ENCODE data around the gene CSNK2A3.

Gene CSNK2A3

DNA sequence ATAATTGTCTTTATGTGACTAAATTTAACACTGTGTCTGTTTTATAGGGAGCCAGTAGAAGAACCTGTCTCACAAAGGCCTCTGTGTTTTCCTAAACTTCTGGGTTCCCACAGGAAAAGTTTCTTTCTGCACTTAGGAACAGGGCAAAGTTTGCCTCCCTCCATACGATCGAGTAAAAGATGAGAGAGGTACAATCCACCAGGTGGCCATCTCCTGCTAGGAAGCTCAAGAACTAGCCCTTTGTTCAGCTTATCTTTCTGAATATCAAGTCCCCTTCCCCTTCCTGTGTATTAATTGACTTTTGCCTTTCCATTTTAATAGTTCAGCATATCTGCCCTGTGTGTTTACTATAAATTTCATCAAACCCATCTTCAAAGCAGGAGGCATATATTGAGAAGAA lies 18.0 kb downstream of the CSNK2A3 start:
- DNase-seq (ENCODE audit: low read depth in 2 of 2): no peak

DNA sequence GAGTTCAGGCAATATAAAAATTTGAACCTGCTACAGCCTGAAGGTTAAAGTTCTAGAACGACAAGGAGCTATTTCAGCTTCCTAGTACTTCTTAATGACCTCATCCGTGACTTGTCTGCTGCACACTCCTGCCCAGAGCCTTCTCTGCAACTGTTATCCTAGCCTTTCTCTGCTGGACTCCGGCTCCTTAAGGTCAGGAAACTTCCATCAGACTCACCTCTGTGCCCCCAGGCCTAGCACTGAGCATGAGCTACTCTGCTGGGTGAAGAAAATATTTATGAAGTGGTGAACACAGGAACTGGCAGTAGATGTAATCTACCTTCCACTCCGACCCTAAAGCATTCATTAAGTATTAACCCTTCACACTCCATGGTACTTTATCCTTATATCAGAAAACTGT lies 18.4 kb downstream of the CSNK2A3 start:
- DNase-seq (ENCODE audit: low read depth in 2 of 2): no peak

DNA sequence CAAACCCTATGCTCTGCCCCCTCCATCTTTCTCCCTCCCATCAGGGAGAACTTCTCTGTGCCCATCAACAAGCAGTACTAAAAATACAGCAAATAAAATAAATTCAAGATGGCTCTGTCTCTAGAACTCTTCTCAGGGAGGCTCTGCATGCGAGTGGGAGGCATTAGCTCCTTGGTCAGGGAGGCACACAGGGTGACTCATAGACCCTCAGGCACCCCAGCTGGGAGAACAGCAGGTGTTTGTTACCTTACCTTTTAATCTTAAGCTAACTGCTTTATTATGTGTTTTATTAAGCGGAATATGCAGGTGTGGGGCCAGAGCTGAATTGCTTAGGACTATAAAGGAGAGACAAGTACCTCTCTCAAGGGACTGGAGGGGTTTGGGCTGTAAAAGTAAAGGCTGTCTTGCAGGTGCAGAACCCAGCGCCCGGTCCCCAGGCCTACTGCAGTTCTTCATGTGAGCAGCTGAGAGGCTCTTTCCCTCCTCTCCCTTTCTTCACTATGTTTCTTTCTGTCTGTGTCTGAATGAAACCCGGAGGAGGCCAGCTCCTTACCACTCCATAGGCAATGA lies 20.8 kb downstream of the CSNK2A3 start:
- no peak for DNase-seq (ENCODE audit: low read depth in 2 of 2)

DNA sequence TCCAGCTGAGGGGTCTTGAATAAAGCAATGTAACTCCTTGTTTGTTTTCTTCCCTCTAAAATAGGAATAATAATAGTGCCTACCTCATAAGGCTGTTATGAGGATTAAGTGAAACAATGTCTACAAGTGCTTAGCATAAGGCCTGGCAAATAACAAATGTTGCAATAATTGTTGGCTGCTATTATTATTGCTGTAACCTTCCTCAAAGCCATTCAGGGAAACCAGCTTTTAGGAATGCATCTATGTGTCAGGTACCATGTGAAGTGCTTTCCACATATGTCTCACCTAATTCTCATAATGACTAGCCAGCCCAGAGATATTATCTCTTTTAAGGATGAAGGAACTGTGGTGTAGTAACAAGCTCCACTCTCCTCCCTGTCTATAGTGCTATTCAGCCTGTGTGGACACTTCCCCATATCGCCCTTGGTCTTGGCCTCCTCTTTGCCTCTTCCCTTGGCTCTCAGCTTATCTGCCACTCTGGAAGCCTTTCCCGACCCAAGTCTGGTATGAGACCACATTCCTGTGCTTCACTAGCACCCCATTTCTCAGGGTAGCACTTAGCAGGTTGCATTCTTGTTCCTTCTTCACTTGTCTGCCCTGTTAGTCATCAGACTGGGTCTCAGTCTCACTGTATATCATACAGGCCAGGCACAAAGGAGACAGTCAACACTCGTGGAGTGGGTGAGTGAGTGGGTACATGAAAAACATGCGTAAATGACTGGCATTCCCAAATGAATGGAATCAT lies 23.8 kb downstream of the CSNK2A3 start:
- DNase-seq (ENCODE audit: low read depth in 2 of 2): no peak

DNA sequence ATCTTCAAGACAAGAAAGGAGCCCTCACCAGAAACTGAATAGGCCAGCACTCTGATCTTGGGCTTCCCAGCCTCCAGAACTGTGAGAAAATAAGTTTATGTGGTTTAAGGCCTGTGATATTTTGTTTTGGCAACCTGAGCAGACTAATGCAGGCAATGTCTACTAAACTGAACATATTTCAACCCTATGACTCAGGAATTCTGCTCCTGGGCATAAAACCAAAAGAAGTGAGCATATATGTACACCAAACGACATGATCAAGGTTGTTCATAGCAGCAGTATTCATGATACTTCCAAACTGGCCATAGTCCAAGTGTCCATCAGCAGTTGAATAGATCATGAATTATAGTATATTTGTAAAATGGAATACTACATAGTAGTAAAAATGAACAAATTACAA lies 29.0 kb downstream of the CSNK2A3 start:
- DNase-seq (ENCODE audit: low read depth in 2 of 2): no peak

DNA sequence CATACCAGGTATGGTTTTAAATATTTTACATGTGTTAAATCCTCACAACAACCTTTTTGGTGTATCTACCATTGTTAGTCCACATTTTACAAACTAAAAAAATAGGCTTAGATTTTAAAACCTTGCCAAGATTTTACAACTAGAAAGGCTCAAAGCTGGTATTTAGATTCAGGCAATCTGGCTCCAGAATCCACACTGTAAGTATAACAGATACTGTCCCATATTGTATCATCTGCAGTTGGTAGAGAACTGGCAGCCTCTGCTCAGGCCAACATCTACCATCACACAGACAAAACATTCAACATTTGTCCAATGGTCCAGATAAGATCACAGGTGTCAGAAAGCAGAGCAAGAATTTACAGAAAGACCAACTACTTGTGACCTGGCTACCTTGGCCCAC lies 30.9 kb downstream of the CSNK2A3 start:
- DNase-seq (ENCODE audit: low read depth in 2 of 2): no peak

DNA sequence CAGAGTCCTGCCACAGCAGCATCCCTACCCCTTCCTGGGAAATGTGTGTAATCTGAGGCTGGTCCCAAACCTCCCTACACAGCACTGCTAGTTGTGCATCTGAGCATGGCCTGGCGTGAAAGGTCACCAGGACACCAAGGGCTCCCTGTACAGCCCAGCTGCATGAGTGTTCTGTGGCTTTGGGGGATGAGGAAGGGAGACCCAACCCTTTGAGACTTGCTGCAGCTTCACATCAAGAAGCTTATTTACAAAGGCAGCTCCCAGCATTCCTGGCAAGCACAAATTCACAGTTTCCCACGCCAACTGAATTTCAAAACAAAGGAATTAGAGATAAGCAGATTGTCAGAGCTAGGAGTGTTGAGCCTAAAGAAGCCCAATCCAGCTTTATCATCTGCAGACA lies 32.2 kb downstream of the CSNK2A3 start:
- no peak for DNase-seq (ENCODE audit: low read depth in 2 of 2)

DNA sequence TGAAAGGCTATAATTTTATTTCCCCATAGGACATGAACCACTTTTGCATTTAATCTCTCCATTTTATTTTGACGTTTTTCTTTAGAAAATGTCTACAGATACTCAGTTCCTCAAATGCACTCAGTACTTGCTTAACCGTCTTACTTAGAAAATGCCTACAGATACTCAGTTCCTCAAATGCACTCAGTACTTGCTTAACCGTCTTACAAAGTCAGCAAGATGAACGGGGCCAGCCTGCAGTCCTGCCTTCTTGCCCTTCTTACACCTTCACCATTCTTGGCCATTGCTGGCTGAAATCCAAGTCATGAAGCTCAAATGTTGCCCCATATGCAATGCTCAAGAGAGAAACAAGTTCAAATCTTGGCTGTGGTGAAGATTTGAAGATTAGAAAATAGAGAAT lies 34.1 kb downstream of the CSNK2A3 start:
- DNase-seq (ENCODE audit: low read depth in 2 of 2): no peak

DNA sequence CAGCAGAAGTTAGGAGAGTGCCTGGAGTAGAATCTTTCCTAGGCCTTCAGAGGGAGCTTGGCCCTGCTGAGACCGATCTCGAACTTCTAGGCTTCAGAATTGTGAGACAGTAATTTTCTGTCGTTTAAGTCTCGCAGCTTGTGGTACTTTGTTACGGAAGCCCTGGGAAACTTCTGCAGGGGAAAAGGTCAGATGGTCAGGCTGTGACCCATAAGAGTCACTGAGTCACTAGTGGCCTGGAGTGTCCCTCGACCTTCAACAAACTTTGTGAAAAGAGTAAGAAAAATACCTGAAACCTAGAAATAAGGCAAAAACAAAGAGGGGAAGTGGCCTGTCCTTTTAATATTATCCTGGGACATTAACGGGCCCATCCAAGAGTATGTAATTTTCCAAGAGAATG lies 34.6 kb downstream of the CSNK2A3 start:
- no peak for DNase-seq (ENCODE audit: low read depth in 2 of 2)

DNA sequence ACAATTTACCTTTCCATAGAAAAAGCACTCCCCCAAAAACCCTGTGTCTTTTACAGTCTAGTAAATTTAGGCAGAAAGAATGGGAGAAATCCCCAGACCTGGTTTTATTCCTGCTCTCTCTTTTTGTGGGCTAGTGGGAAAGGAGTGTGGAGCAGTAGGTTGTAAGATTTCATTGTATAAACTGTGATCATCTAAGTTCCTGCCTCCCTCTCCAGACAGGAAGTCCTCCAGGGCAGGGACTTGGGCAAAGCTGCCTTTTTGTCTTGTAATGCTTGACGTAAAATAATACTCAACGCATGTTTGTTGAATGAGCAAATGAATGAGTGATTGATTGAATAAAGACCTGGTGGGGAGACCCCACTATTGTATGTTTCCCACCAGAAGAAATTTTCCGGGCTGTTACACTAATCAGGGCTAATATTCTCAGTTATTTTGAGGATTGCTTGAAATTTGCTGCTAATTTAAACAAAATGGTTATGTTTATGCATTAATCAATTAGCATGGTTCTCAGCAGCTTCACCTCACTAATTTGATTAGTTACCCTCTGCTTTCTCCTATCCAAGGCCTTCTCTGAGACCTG lies 36.3 kb downstream of the CSNK2A3 start:
- DNase-seq (ENCODE audit: low read depth in 2 of 2): no peak

DNA sequence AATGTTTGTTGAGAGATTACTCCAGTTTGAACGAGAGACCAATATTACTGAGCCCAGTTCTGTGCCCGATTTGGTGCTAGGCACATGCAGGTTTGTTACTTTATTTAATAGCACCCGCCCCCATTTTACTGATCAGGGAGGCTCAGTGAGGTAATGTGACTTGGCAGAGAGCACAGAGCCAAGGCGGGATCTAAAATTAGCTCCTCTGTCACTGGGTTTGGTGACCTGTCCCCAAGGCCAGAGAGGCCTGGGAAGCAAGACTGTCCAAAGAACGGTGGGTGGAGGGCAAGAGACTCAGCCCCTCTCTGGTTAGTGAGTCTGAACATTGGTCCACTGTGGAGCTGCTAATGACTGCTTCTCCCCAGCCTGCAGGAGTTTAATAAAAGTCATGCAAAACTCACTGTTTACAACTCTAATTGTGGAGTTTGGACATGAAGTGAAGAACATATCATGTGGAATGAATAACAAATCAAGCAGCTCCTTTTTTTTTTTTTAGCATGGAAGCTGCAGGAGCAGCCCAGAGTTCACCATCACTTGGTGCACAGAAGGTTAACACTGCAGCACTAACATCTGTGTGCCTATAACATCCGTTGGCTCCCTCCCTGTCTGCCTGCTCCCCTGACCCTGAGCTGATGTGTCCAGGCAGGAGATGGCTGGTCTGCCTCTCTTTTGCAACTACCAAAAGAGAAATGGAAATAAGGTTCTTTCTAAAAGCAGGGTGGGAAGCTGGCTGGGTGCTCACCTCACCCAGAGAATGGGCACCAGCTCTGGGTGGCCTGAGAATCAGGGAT lies 39.0 kb downstream of the CSNK2A3 start:
- no peak for DNase-seq (ENCODE audit: low read depth in 2 of 2)

DNA sequence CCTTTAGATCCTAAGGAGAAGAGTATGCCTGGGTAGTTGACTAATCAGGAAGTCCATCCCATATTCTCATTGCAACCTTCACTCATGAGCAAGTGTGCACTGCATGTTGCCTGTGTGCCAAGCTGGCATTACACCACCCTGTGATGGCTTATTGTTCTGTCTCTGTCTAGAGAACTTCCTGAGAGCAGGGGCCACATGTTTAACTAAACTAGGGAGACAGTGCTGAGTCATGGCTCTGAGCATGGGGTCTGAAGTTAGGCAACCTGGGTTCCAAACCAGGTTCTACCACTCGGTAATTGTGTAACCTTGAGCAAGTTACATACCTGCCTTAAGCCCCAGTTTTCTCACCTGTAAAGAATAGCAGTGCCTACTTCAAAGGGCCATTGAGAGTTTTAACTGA lies 39.6 kb downstream of the CSNK2A3 start:
- no peak for DNase-seq (ENCODE audit: low read depth in 2 of 2)

DNA sequence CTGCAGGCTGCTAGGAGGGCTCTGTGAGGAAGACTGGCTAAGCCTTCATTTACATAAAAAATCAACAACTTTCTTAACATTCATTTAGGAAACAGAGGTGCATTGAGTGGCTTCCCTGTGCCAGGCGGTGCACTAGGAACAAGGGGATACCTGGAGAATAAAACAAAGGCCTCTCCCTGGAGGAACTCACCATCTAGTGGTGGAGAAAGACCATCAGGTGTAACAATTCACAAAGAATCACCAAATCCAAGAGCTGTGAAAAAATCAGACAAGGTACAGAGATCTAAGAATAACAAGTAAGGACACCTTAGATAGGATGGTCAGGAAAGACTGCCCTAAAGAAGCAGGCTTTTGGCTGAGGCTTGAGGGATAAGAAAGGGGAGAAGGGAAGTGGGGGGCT lies 40.3 kb downstream of the CSNK2A3 start:
- no peak for DNase-seq (ENCODE audit: low read depth in 2 of 2)

DNA sequence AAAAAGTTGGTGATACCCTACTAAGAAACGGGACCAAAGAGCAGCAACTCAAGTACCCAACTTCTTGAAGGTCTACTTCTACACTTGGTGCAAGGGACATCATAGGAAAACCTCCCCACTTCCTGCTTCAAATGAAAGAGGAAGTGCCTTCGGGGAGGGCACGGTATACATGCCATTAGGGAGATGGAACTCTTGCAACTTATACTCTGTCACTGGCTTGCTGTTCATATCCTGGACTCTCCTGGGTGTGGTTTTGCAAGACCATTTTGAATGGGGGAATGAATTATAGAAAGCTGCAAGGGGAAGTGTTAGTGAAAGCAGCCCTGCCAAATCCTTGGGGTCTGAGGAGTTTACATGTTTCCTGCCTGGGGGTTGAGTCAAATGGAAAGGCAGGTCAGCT lies 41.9 kb downstream of the CSNK2A3 start:
- no peak for DNase-seq (ENCODE audit: low read depth in 2 of 2)

DNA sequence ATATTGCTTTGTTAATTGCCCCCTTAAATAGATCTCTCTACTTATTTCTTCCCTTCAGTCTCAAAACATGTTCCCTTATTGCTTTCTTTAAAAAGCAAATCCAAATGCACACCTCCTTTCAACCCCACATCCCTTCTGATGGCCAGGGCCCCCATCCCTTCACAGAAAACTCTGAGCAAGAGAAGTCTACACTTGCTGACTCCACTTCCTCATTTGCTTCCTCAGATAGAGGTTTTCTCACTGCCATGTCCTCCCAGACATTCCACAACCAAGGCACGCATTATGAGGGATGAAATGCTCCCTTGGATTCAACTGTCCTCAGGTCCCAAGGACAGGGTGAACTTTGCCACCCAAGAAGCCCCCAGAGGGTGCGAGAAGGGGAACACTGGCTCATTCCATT lies 43.1 kb downstream of the CSNK2A3 start:
- no peak for DNase-seq (ENCODE audit: low read depth in 2 of 2)

DNA sequence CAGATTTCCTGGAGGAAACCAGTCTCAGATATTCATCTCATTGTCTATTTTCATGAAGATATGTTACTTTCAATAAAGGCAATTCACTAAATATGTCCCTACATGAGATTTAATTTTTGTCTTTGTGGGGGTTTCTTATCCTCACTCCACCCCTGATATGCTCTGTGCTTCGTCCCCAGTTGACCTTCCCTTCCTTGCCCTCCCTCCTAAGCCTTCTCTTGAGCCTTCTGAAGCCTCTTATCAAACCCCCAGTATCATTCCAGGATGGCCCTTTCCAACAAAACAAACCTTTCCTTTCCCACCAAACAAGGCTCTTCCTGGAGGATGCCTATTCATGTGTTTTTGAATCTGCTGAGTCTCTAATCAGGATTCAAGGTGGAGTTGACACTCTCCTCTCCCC lies 44.8 kb downstream of the CSNK2A3 start:
- DNase-seq (ENCODE audit: low read depth in 2 of 2): no peak

DNA sequence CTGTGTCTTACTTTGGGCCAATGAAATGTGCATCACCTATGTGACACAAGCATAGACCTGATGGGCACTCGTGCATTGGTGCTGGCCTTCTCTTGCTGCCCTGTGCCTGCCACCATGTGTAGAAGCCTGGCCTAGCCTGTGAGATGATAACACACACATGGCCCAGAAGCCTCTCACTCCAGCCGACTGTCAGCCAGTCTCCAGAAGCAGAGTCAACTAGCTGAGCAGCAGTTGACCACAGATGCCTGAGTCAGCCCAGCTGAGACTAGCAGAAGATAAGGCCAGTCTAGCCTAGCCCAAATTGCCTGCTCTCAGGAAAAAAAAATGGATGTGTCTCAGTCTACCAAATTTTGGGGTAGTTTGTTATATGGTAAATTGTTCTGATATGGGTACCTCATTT lies 46.2 kb downstream of the CSNK2A3 start:
- no peak for DNase-seq (ENCODE audit: low read depth in 2 of 2)

DNA sequence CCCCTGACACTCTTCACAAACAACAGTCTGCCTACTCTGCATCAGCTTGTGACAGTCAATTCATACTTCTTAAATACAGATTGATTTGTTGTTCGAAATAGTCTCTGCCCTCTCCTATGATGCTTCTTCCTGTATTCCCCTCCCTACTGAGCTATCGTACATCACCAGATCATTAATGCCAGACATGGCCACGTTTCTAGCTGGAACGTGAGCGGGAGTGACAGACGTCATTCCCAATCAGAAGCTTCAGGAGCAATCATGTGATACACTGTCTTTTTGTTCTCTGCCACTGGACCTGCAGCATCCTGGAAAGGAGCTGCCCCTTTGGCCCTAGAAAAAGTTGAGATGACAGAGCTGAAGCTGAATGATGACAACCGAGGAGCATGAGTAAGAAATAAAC lies 48.5 kb downstream of the CSNK2A3 start:
- DNase-seq (ENCODE audit: low read depth in 2 of 2): no peak

DNA sequence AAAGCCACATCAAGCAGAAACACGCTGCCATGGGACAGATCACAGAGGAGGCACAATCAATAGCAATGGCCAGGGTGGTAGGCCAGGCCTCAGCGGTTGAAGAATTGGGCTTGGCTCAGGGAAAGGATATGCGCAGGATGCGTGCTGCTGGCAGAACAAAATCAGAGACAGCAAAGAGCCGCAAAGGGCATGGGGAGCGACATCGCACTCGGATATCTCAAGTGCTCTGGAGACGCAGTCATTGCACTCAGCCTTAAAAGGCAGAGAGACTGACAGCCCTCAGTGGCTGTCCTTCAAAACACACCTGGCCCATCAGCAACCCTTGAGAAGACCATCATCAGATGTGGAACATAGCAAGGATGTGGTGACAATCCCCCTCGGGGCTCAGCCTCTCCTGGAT lies 50.5 kb downstream of the CSNK2A3 start:
- DNase-seq (ENCODE audit: low read depth in 2 of 2): no peak
